ENCODE data around the gene PIK3R2.

- TF ChIP-seq CTCF (IDR thresholded peaks at IDR 0.05): no peak
- TF ChIP-seq POLR2AphosphoS5 (IDR thresholded peaks at IDR 0.05; ENCODE audit: low read depth, low read length): no peak
Measured at GRCh38 chr19:18202397-18202777, 49.4 kb downstream of the PIK3R2 start.

Measured in Panc1 (cell line).